Gastrocnemius medialis (tissue), 4 donors: ENCODE results near the gene IL17D. TPM values are rescaled to one million over a fixed set of nuclear protein-coding genes. Genes with fewer than 3 reads are reported as not detected.

Experiments used
- ATAC-seq, 2 donors: fragments of 150-250 bp; one replicate each; pipeline ENCODE4 v1.9.1; 2016
- DNase-seq, 2 donors: peaks; one replicate each; pipeline ENCODE4 v3.0.0-alpha.2; 2019
- H3K27ac ChIP-seq, 4 donors: fragments of 200-600 bp; sonication (generic); 1 replicate in 1 of 4; 2 replicates in 3 of 4; pipeline ENCODE4 v1.5.1; 2016 to 2018; ENCODE audit warnings: mild to moderate bottlenecking in 2 of 4, moderate library complexity in 1 of 4
- H3K27me3 ChIP-seq, 3 donors: fragments of 200-600 bp; sonication (generic) in 2 of 3; 1 replicate in 1 of 3; 2 replicates in 2 of 3; pipeline versions ENCODE4 v1.5.1 to v1.6.0; 2016 to 2019; ENCODE audit warnings: mild to moderate bottlenecking in 1 of 3, moderate library complexity in 1 of 3
- H3K36me3 ChIP-seq, 2 donors: fragments of 200-600 bp; sonication (generic) in 1 of 2; one replicate each; pipeline ENCODE4 v1.5.1; 2017 to 2018
- H3K4me1 ChIP-seq, 2 donors: fragments of 200-600 bp; sonication (generic) in 1 of 2; one replicate each; pipeline ENCODE4 v1.5.1; 2016 to 2017; ENCODE audit warnings: mild to moderate bottlenecking in 2 of 2
- H3K4me3 ChIP-seq, 4 donors: fragments of 200-600 bp; sonication (generic) in 3 of 4; 1 replicate in 1 of 4; 2 replicates in 3 of 4; pipeline ENCODE4 v1.5.1; 2016 to 2019; ENCODE audit warnings: mild to moderate bottlenecking in 2 of 4
- H3K9me3 ChIP-seq, 3 donors: fragments of 200-600 bp; sonication (generic) in 2 of 3; 1 replicate in 1 of 3; 2 replicates in 2 of 3; pipeline ENCODE4 v1.5.1; 2016 to 2019
- POLR2A ChIP-seq, 2 donors: fragments of 450-650 bp; IDR thresholded peaks; one replicate each; pipeline ENCODE4 v1.6.1; 2017; ENCODE audit warnings: antibody characterized with exemption in 2 of 2, mild to moderate bottlenecking in 2 of 2, moderate library complexity in 2 of 2
- in situ Hi-C, 4 donors: fragments of 200-750 bp; cut with MboI; loops; one replicate each; pipeline versions ENCODE4 v1.15.0 to v1.8.0; 2017; ENCODE audit warnings: low sequenced_read_pairs in 4 of 4
- intact Hi-C: fragments of 100-400 bp; cut with DNase I; formaldehyde crosslinking; loops from one replicate; pipeline ENCODE4 v1.15.1; 2023; ENCODE audit warnings: low total_unique reads
- total RNA-seq, 4 donors: library from RNA; depleted of rRNA; stranded (reverse); fragments of >200 nt; gene quantifications; one replicate each; pipeline versions ENCODE4 v1.1.0 to v1.2.3, GENCODE V29; 2016
- TF ChIP-seq, protein P1 (sequence below), 5 experiments: fragments of 450-650 bp in 3 of 5; fragments of 200-600 bp in 2 of 5; sonication (generic) in 2 of 5; IDR thresholded peaks in 4 of 5; conservative IDR thresholded peaks in 1 of 5; 1 replicate in 4 of 5; 2 replicates in 1 of 5; pipeline ENCODE4 v1.5.1; 2016 to 2019; ENCODE audit warnings: antibody characterized with exemption in 5 of 5, mild to moderate bottlenecking in 3 of 5, moderate library complexity in 3 of 5

The IL17D gene
- total RNA-seq, 4 donors from 2014 or later, result 2.2 to 14.2 (median 3.0) TPM

DNA sequence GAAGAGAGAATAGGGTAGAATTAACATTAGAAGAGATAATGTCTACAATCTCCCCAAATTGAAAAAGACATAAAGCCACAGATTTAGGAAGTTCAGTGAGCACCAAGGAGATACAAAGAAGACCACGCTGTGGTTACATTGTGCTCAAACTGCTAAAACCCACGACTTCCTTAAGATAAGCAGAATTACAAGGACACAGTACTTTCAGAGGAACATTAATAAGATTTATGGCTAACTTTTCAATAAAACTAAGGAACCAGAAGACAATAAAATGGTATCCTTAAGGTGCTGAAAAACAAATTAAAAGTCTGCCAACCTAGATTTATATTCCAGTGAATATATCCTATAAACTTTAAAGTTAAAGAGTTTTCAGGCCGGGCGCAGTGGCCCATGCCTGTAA is 7.4 kb upstream of the IL17D start:
- Histone ChIP-seq H3K27me3 (no peaks in the 10 kb centered on the region), H3K36me3 (no peaks in the 10 kb centered on the region), H3K4me1 (no peaks in the 10 kb centered on the region), H3K9me3 (no peaks in the 10 kb centered on the region), H3K27ac (no peak overlapping the region), H3K4me3 (no peak overlapping the region)
- intact Hi-C loops (no loop called here), in situ Hi-C loops (no loop called here)
- no peak for DNase-seq
- no peak for ATAC-seq
- TF ChIP-seq POLR2A (IDR thresholded peaks at IDR 0.05), result no peak
- TF ChIP-seq, protein P1, sequence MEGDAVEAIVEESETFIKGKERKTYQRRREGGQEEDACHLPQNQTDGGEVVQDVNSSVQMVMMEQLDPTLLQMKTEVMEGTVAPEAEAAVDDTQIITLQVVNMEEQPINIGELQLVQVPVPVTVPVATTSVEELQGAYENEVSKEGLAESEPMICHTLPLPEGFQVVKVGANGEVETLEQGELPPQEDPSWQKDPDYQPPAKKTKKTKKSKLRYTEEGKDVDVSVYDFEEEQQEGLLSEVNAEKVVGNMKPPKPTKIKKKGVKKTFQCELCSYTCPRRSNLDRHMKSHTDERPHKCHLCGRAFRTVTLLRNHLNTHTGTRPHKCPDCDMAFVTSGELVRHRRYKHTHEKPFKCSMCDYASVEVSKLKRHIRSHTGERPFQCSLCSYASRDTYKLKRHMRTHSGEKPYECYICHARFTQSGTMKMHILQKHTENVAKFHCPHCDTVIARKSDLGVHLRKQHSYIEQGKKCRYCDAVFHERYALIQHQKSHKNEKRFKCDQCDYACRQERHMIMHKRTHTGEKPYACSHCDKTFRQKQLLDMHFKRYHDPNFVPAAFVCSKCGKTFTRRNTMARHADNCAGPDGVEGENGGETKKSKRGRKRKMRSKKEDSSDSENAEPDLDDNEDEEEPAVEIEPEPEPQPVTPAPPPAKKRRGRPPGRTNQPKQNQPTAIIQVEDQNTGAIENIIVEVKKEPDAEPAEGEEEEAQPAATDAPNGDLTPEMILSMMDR (IDR thresholded peaks at IDR 0.05 in 4 of 5, conservative IDR thresholded peaks at IDR 0.05 in 1 of 5), result no peak

DNA sequence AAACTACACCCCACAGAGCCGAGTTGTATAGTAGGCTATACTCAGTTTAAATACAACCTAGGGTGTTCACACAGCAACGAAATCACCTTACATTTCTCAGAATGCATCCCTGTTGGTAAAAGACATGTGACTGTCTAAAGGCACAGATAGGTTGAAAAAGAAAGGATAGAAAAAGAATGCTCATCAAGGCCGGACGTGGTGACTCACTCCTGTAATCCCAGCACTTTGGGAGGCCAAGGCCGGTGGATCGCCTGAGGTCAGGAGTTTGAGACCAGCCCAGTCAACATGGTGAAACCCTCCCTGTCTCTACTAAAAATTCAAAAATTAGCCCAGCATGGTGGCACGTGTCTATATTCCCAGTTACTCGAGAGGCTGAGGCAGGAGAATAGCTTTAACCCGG is 3.8 kb upstream of the IL17D start:
- H3K9me3 ChIP-seq, result no peaks in the 10 kb centered on the region
- TF ChIP-seq POLR2A (IDR thresholded peaks at IDR 0.05), result no peak
- TF ChIP-seq, protein P1 (IDR thresholded peaks at IDR 0.05 in 4 of 5, conservative IDR thresholded peaks at IDR 0.05 in 1 of 5), result no peak
- ATAC-seq (no peak), DNase-seq (no peak)
- H3K4me1 ChIP-seq, result peaks cover 8 to 14% of the 10 kb centered on the region in 2 donors
- H3K4me3 ChIP-seq, result no peak overlapping the region
- no peak overlapping the region for H3K27ac ChIP-seq
- no peaks in the 10 kb centered on the region for H3K27me3 ChIP-seq
- intact Hi-C loops (loop anchor here (5.0 to 10.0 kb wide), 3 partner anchors 135 to 755 kb away; partner anchors contain the start of genes IFT88 and ZDHHC20), in situ Hi-C loops (loop anchor here in 2 of 4 donors (10.0 to 25.0 kb wide), 3 partner anchors 205 to 238 kb away; no protein-coding TSS in a partner anchor)
- H3K36me3 ChIP-seq, result no peaks in the 10 kb centered on the region

DNA sequence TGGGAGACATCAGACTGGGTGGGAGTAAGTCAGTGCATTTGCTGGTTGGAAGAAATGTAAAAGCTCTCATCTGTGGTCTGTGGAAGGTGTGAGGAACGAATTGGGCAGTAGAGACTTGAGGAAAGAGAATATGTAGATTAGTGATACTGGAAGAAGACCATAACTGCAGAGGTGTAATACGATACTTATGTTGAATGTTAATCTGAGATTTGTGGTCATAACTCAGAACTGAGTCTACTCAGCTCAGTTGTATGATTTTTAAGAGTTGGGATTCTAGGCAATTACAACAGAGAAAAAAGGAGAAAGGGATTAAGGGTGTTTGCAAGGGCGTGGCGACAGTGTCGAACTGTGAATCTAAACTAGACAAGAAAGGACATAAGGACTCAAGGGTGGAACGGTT is 3.2 kb upstream of the IL17D start:
- in situ Hi-C loops, result loop anchor here in 2 of 4 donors (10.0 to 25.0 kb wide), 3 partner anchors 205 to 237 kb away; no protein-coding TSS in a partner anchor
- intact Hi-C loops, result loop anchor here (5.0 to 10.0 kb wide), 3 partner anchors 135 to 755 kb away; partner anchors contain the start of genes IFT88 and ZDHHC20
- H3K27ac ChIP-seq, result no peak overlapping the region
- no peak for TF ChIP-seq POLR2A (IDR thresholded peaks at IDR 0.05)
- TF ChIP-seq, protein P1 (IDR thresholded peaks at IDR 0.05 in 4 of 5, conservative IDR thresholded peaks at IDR 0.05 in 1 of 5), result no peak
- H3K4me3 ChIP-seq, result no peak overlapping the region
- H3K9me3 ChIP-seq, result no peaks in the 10 kb centered on the region
- no peaks in the 10 kb centered on the region for H3K36me3 ChIP-seq
- peaks cover 8 to 14% of the 10 kb centered on the region in 2 donors for H3K4me1 ChIP-seq
- ATAC-seq (no peak), DNase-seq (no peak)
- no peaks in the 10 kb centered on the region for H3K27me3 ChIP-seq

DNA sequence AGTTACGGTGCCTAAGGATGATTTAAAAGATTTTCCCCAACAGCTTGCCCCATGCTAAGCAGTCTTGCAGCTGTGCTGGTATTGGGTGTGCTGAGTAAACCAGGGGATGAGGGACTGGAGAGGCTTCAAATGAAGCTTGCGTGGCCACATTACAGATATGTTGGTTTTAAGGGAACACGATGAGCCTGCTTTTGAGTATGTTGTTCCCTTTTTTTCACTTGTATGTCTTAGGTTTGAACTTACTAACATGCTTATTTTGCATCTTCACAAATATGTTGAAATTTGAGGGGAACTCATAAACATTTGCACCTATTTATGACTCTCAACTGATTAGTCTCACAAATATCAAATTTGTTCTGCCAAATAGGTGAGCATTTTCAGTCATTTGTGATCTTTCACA is 2.0 kb upstream of the IL17D start:
- H3K4me3 ChIP-seq, result no peak overlapping the region
- intact Hi-C loops, result loop anchor here (5.0 to 10.0 kb wide), 3 partner anchors 137 to 753 kb away; partner anchors contain the start of genes IFT88 and ZDHHC20
- no peak overlapping the region for H3K27ac ChIP-seq
- ATAC-seq (no peak), DNase-seq (no peak)
- no peaks in the 10 kb centered on the region for H3K27me3 ChIP-seq
- in situ Hi-C loops, result loop anchor here in 2 of 4 donors (10.0 to 25.0 kb wide), 3 partner anchors 207 to 236 kb away; no protein-coding TSS in a partner anchor
- no peaks in the 10 kb centered on the region for H3K9me3 ChIP-seq
- no peak for TF ChIP-seq POLR2A (IDR thresholded peaks at IDR 0.05)
- TF ChIP-seq, protein P1 (IDR thresholded peaks at IDR 0.05 in 4 of 5, conservative IDR thresholded peaks at IDR 0.05 in 1 of 5), result no peak
- H3K4me1 ChIP-seq, result peaks cover 8 to 14% of the 10 kb centered on the region in 2 donors
- H3K36me3 ChIP-seq, result no peaks in the 10 kb centered on the region
